PC-3 (cell line): ENCODE data around the gene LGR4. TPM values are rescaled to one million over a fixed set of nuclear protein-coding genes. Genes with fewer than 3 reads are reported as not detected.
A peak's percentile ranks its signal among the peaks of the same experiment; 100 is the strongest.

ENCODE experiments used
- ATAC-seq: fragments of 200-7000 bp; cut with Tn5 transposase; 2 replicates; pipeline ENCODE4 v1.9.1; 2020; ENCODE audit warnings: mild to moderate bottlenecking, moderate library complexity
- BruUV-seq: library from RNA; stranded (reverse); fragments of 400-500 nt; replicated peaks from 2 replicates; lab custom pipeline; 2021; lab: Mats Ljungman, UMichigan
- CTCF ChIA-PET: fragments of 300-600 bp; sonication (Branson Sonifier 250); formaldehyde crosslinking; loops from one replicate; lab custom pipeline; 2022; ENCODE audit warnings: antibody characterized with exemption; lab: Charles Lee
- POLR2A ChIA-PET: fragments of 300-600 bp; sonication (Branson Sonifier 250); formaldehyde crosslinking; loops from one replicate; lab custom pipeline; 2022; ENCODE audit warnings: antibody characterized with exemption; ENCODE audit not compliant: unreplicated experiment; lab: Charles Lee
- DNase-seq: peaks from one replicate; pipeline ENCODE4 v3.0.0-alpha.2; 2015
- H2AFZ ChIP-seq: fragments of 300-600 bp; sonication (generic); 2 replicates; pipeline ENCODE4 v1.6.0; 2016; ENCODE audit warnings: antibody characterized with exemption, low read length
- H3F3A ChIP-seq: fragments of 300-600 bp; sonication (generic); one replicate; pipeline ENCODE4 v1.6.0; 2017; ENCODE audit warnings: antibody characterized with exemption, low read length, control low read depth, mild to moderate bottlenecking; ENCODE audit not compliant: unreplicated experiment
- H3K27ac ChIP-seq: fragments of 300-600 bp; sonication (generic); 2 replicates; pipeline ENCODE4 v1.5.1; 2016; ENCODE audit warnings: mild to moderate bottlenecking, low read length
- H3K27me3 ChIP-seq: fragments of 300-600 bp; sonication (generic); 2 replicates; pipeline ENCODE4 v1.6.1; 2016; ENCODE audit warnings: low read length, mixed read lengths
- H3K36me3 ChIP-seq: fragments of 300-600 bp; sonication (generic); 2 replicates; pipeline ENCODE4 v1.6.1; 2016; ENCODE audit warnings: low read depth, mixed run types, low read length, mixed read lengths
- H3K4me1 ChIP-seq: fragments of 300-600 bp; sonication (generic); 2 replicates; pipeline ENCODE4 v1.5.1; 2016; ENCODE audit warnings: low read length; ENCODE audit not compliant: insufficient read depth
- H3K4me2 ChIP-seq: fragments of 300-600 bp; sonication (generic); 2 replicates; pipeline ENCODE4 v1.6.0; 2016; ENCODE audit warnings: low read length
- H3K4me3 ChIP-seq: fragments of 300-600 bp; sonication (generic); 2 replicates; pipeline ENCODE4 v1.5.1; 2016; ENCODE audit warnings: mild to moderate bottlenecking, low read length, mixed read lengths
- H3K79me2 ChIP-seq: fragments of 300-600 bp; sonication (generic); 2 replicates; pipeline ENCODE4 v1.6.1; 2017; ENCODE audit warnings: low read length, mixed read lengths
- H3K9ac ChIP-seq: fragments of 300-600 bp; sonication (generic); 2 replicates; pipeline ENCODE4 v1.6.0; 2016; ENCODE audit warnings: mild to moderate bottlenecking, low read length
- H3K9me2 ChIP-seq: fragments of 300-600 bp; sonication (generic); replicated peaks from 2 replicates; pipeline ENCODE4 v1.6.1; 2016; ENCODE audit warnings: mixed run types, low read length, mixed read lengths
- H3K9me3 ChIP-seq: fragments of 300-600 bp; sonication (generic); 2 replicates; pipeline ENCODE4 v1.6.1; 2016; ENCODE audit warnings: low read length, mixed read lengths
- H4K20me1 ChIP-seq: fragments of 300-600 bp; sonication (generic); 2 replicates; pipeline ENCODE4 v1.6.1; 2016; ENCODE audit warnings: low read length, mixed read lengths
- CTCF ChIP-seq: fragments of 300-600 bp; sonication (generic); conservative IDR thresholded peaks from 2 replicates; pipeline ENCODE4 v1.5.1; 2017; ENCODE audit warnings: antibody characterized with exemption, low read depth, mild to moderate bottlenecking, low read length
- EZH2 ChIP-seq: fragments of 300-600 bp; sonication (generic); IDR thresholded peaks from one replicate; pipeline ENCODE4 v1.6.1; 2017; ENCODE audit warnings: antibody characterized with exemption, mild to moderate bottlenecking, low read length; ENCODE audit not compliant: unreplicated experiment
- EZH2phosphoT487 ChIP-seq: fragments of 300-600 bp; sonication (generic); IDR thresholded peaks from 2 replicates; pipeline ENCODE4 v1.6.1; 2018; ENCODE audit warnings: mild to moderate bottlenecking, antibody characterized with exemption, low read length, borderline replicate concordance
- intact Hi-C: fragments of 100-400 bp; cut with micrococcal nuclease; formaldehyde crosslinking; loops from 2 replicates; pipeline ENCODE4 v1.9.0; 2023
- total RNA-seq: library from RNA; depleted of rRNA; stranded (reverse); fragments of >200 nt; gene quantifications from 2 replicates; pipeline ENCODE4 v1.2.3, GENCODE V29; 2014

The LGR4 gene
- total RNA-seq, 1 experiment from 2014 or later: 13.5 TPM

GRCh38 chr11:27418356-27418755, 54.2 kb downstream of the LGR4 start:
- Histone ChIP-seq H3K4me1 (peaks cover 35% of the 10 kb centered on the region), H4K20me1 (no peaks in the 10 kb centered on the region), H3F3A (no peaks in the 10 kb centered on the region), H3K27ac (no peak overlapping the region), H3K9me2 (no peaks in the 10 kb centered on the region), H2AFZ (no peak overlapping the region), H3K36me3 (no peaks in the 10 kb centered on the region), H3K4me2 (no peak overlapping the region), H3K4me3 (no peak overlapping the region), H3K9me3 (no peaks in the 10 kb centered on the region), H3K9ac (no peak overlapping the region), H3K79me2 (peaks cover 43% of the 10 kb centered on the region), H3K27me3 (no peaks in the 10 kb centered on the region)
- no peak for ATAC-seq
- intact Hi-C loops: no loop called here
- DNase-seq: no peak
- ChIA-PET CTCF (no interaction called here), POLR2A (no interaction called here)
- TF ChIP-seq EZH2phosphoT487 (no peak), CTCF (no peak), EZH2 (no peak)
- no TSS peak for BruUV-seq

- peak overlapping the region; percentile 58 for H3K4me2 ChIP-seq
- peaks cover 39% of the 10 kb centered on the region for H3K79me2 ChIP-seq
- no peak overlapping the region for H3K9ac ChIP-seq
- peak; percentile 75 for DNase-seq
- H3F3A ChIP-seq: no peaks in the 10 kb centered on the region
- peak; percentile 97 for ATAC-seq
- H2AFZ ChIP-seq: no peak overlapping the region
- H3K4me3 ChIP-seq: no peak overlapping the region; the same call in 1 of the 2 replicates
- no peaks in the 10 kb centered on the region for H3K9me2 ChIP-seq
- BruUV-seq: no TSS peak
- H4K20me1 ChIP-seq: no peaks in the 10 kb centered on the region
- ChIA-PET POLR2A (no interaction called here), CTCF (no interaction called here)
- peaks cover 35% of the 10 kb centered on the region for H3K4me1 ChIP-seq
- no peaks in the 10 kb centered on the region for H3K36me3 ChIP-seq
- TF ChIP-seq EZH2 (no peak), CTCF (no peak), EZH2phosphoT487 (no peak)
- H3K9me3 ChIP-seq: no peaks in the 10 kb centered on the region
- intact Hi-C loops: loop anchor here (2.0 kb wide), 1 partner anchor 16 kb away; no protein-coding TSS in a partner anchor
- peak overlapping the region; percentile 63 for H3K27ac ChIP-seq
- no peaks in the 10 kb centered on the region for H3K27me3 ChIP-seq
Observed at GRCh38 chr11:27416568-27417176, 55.9 kb downstream of the LGR4 start.

GRCh38 chr11:27414644-27415043, 57.9 kb downstream of the LGR4 start:
- Histone ChIP-seq H3K79me2 (peaks cover 39% of the 10 kb centered on the region), H3K4me2 (peak overlapping the region; percentile 54), H3F3A (no peaks in the 10 kb centered on the region), H4K20me1 (no peaks in the 10 kb centered on the region), H3K27me3 (no peaks in the 10 kb centered on the region), H3K9ac (no peak overlapping the region), H3K9me3 (no peaks in the 10 kb centered on the region), H3K36me3 (no peaks in the 10 kb centered on the region), H3K9me2 (no peaks in the 10 kb centered on the region), H3K27ac (0 out of 2 replicates have a peak overlapping the region, but pooled peaks have one; percentile 3), H3K4me3 (no peak overlapping the region), H3K4me1 (peaks cover 39% of the 10 kb centered on the region), H2AFZ (no peak overlapping the region)
- intact Hi-C loops: no loop called here
- CTCF ChIA-PET: no interaction called here
- POLR2A ChIA-PET: no interaction called here
- no TSS peak for BruUV-seq
- TF ChIP-seq EZH2phosphoT487 (no peak), EZH2 (no peak), CTCF (no peak)
- ATAC-seq (no peak), DNase-seq (no peak)
